ENCODE data around the gene CPAMD8. TPM values are rescaled to one million over a fixed set of nuclear protein-coding genes. Genes with fewer than 3 reads are reported as not detected.

Gene CPAMD8
- total and polyA plus RNA-seq, 2 of the 8 experiments (the other 6 are each of a cell fraction or from before 2014, with no cell fraction given), result 6.1 to 9.2 TPM

DNA sequence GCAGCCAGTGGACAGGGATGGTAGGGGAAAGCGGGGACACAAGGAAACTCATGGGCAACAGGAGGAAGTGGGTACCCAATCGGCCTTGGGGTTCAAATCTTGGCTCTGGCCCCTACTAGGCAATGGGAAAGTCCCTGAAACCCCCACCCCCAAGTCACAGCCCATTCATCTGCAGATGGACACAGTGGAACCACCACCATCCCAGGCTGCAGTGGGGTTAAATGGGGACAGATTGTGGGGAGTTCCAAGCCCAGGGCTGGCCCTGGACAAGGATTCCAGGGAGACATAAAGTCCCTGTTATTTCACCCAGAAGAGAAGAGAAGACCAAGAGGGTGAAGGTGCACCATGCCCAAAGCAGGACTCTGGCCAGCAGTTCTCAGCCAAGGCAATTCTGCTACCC, 48.5 kb downstream of the CPAMD8 start:
- H3K56ac ChIP-seq (replicated peaks; ENCODE audit: insufficient read length, low read depth, low read length), result no peak overlapping the region
- H4K91ac ChIP-seq (replicated peaks; ENCODE audit: insufficient read length, low read length), result no peak overlapping the region
- peaks cover 10% of the 10 kb centered on the region; the same call in 1 of the 2 replicates for H3K23me2 ChIP-seq (ENCODE audit: low read depth, low read length)
- H3K4ac ChIP-seq (replicated peaks; ENCODE audit: insufficient read length, low read depth, low read length), result peak overlapping the region; percentile 83
- ChIA-PET CTCF (ENCODE audit: partially characterized antibody) (no interaction called here), POLR2A (ENCODE audit: partially characterized antibody) (no interaction called here)
- H3K9me3 ChIP-seq (ENCODE audit: insufficient read depth in 2 of 2, low read depth in 1 of 2, low read length in 1 of 2), result no peaks in the 10 kb centered on the region
- DNase-seq (ENCODE audit: low read depth in 1 of 2, low spot score in 2 of 2), result no peak
- no peak overlapping the region for H2AK5ac ChIP-seq (ENCODE audit: low read depth, low read length)
- no peak overlapping the region for H2BK5ac ChIP-seq (ENCODE audit: low read depth, low read length)
- no peaks in the 10 kb centered on the region for H3K36me3 ChIP-seq (ENCODE audit: control insufficient read depth in 2 of 4, insufficient read depth in 4 of 4, low read length in 3 of 4)
- H3K4me1 ChIP-seq (replicated peaks in 1 of 4; ENCODE audit: control insufficient read depth in 3 of 4, insufficient read depth in 4 of 4, low read length in 3 of 4), result no peaks in the 10 kb centered on the region
- 87% methylated on average over 2 of the region's 2 CpGs; no CpG with 5 or more reads in 1 of the 2 experiments for WGBS, 2 experiments (ENCODE audit: extremely low coverage in 1 of 2, insufficient coverage in 1 of 2, insufficient read length in 1 of 2, insufficient replicate concordance in 2 of 2, low coverage in 1 of 2, low lambda C conversion rate in 2 of 2, missing lambda C conversion rate in 1 of 2)
- no peak overlapping the region for H2AFZ ChIP-seq (ENCODE audit: low read length)
- no peak overlapping the region for H3K14ac ChIP-seq (ENCODE audit: insufficient read length)
- H4K5ac ChIP-seq (ENCODE audit: insufficient read length, low read depth, low read length), result no peak overlapping the region
- no peak overlapping the region for H3K4me2 ChIP-seq (ENCODE audit: insufficient read depth in 1 of 2, low read depth in 2 of 2, low read length in 2 of 2)
- no peak overlapping the region for H2BK15ac ChIP-seq (ENCODE audit: low read length)
- H3K4me3 ChIP-seq (ENCODE audit: extremely low read depth in 1 of 4, insufficient read depth in 2 of 4, low read depth in 3 of 4, low read length in 4 of 4), result no peak overlapping the region
- H3K79me1 ChIP-seq (ENCODE audit: low read depth, low read length), result no peaks in the 10 kb centered on the region
- no peak overlapping the region for H2BK120ac ChIP-seq (replicated peaks; ENCODE audit: low read depth, low read length)
- H3K79me2 ChIP-seq (ENCODE audit: control insufficient read depth in 1 of 2, insufficient read depth in 2 of 2, low read length in 2 of 2), result no peaks in the 10 kb centered on the region
- no peak overlapping the region for H2BK12ac ChIP-seq (ENCODE audit: low read depth, low read length)
- TF ChIP-seq GABPA (IDR thresholded peaks at IDR 0.05; ENCODE audit: borderline replicate concordance, insufficient read depth, low read length) (no peak), POU5F1 (IDR thresholded peaks at IDR 0.05; ENCODE audit: low read depth, low read length) (no peak)
- no peak overlapping the region for H3K18ac ChIP-seq (ENCODE audit: extremely low read depth, low read length)
- no peak overlapping the region for H3K27ac ChIP-seq (ENCODE audit: low read depth, low read length)
- no peak overlapping the region for H3K9ac ChIP-seq (replicated peaks in 1 of 4; ENCODE audit: extremely low read depth in 1 of 4, low read depth in 3 of 4, low read length in 3 of 4)
- no peaks in the 10 kb centered on the region for H3K27me3 ChIP-seq (replicated peaks in 1 of 4; ENCODE audit: control insufficient read depth in 3 of 4, extremely low read depth in 1 of 4, insufficient read depth in 3 of 4, low read length in 3 of 4)
- no peak overlapping the region for H2BK20ac ChIP-seq (ENCODE audit: low read length)
- no peak overlapping the region for H4K8ac ChIP-seq (ENCODE audit: extremely low read depth, insufficient read depth, low read length)
- H3K23ac ChIP-seq (ENCODE audit: insufficient read length), result no peak overlapping the region
- H4K20me1 ChIP-seq (replicated peaks in 1 of 2; ENCODE audit: control insufficient read depth in 1 of 2, insufficient read depth in 2 of 2, low read length in 2 of 2), result peaks cover 0 to 6% of the 10 kb centered on the region in 2 experiments
- no peak for FAIRE-seq

Measured in H1 (cell line).